Measurements from ENCODE around the gene ABCC3.

DNA sequence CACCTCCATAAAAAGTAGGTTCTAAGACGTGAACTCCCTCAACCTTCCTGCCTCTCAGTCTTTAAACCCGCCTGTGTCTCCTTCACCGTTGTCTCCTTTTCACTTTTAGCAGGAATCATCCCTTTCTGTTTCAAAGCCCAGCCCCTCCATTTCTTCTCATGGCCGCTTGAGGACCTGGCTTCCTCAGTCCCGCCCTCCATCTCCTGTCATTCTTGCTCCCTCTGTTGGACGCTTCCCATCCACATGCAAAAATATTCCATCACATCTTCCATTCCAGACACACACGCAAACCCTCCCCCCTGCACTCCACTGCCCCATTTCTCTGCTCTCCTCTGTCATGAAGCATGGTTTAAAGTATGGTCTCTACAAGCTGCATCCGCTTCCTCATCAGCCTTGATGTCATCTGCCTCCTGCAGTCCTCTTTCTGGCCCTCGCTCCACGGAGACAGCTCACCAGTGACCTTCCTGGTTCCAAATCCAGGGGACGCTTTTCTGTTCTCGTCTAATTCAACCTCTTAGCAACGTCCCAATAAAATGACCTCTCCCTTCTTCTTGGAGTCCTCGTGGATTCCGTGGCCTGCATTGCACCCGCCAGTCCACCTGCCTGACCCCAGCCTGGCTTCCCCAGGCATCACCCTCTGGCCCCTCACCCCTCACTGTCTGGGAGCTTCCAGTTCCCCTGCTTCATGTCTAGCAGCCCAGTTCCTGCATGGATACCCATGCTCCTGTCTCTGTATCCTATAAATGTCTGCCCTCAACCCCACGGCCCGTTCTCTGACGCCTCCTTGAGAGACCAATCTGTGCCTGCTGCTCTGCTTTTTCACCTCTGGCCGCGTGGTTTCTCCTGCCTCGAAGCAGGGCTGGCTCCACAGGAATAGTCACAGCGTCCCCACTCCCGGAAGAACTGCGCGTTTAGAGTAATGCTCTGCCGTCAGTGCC is 46.9 kb downstream of the ABCC3 start:
- peak; percentile 31 to 81 (median 47) for TF ChIP-seq CTCF (IDR thresholded peaks at IDR 0.05)
- TF ChIP-seq POLR2AphosphoS5 (IDR thresholded peaks at IDR 0.05), result peak in 1 of 3 donors; percentile 29
